ENCODE data around the gene GON4L.
"Not testable (repeated sequence)": the region's sequence is repeated elsewhere in the genome, so short reads cannot be mapped to it uniquely, and the experiment has no call there.

Gene GON4L

DNA sequence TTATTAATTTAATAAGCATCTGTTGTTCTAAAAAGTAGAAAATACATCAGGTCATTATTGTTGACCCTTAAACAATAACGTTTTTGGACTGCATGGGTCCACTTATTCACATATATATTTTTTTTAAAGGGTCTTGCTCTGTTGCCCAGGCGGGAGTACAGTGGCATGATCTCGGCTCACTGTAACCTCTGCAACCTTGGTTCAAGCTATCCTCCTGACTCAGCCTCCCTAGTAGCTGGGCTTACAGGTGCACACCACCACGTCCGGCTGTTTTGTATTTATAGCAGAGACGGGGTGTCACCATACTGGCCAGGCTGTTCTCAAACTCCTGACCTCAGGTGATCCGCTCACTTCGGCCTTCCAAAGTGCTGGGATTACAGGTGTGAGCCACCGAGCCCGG is 115.1 kb downstream of the GON4L start:
- DNase-seq: no peak

DNA sequence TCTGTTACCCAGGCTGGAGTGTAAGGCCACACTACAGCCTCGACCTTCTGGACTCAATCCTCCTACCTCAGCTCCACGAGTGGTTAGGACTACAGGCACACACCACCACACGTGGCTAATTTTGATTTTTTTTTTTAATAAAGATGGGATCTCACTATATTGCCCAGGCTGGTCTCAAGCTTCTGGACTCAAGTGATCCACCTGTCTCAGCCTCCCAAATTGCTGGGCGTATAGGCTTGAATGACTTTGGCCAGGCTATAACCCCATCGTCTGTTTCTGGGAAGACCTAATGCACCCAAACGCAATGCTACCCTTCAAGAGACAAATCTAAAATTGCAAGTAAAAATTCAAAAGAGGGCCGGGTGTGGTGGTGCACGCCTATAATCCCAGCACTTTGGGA is 116.0 kb downstream of the GON4L start:
- no peak for DNase-seq

DNA sequence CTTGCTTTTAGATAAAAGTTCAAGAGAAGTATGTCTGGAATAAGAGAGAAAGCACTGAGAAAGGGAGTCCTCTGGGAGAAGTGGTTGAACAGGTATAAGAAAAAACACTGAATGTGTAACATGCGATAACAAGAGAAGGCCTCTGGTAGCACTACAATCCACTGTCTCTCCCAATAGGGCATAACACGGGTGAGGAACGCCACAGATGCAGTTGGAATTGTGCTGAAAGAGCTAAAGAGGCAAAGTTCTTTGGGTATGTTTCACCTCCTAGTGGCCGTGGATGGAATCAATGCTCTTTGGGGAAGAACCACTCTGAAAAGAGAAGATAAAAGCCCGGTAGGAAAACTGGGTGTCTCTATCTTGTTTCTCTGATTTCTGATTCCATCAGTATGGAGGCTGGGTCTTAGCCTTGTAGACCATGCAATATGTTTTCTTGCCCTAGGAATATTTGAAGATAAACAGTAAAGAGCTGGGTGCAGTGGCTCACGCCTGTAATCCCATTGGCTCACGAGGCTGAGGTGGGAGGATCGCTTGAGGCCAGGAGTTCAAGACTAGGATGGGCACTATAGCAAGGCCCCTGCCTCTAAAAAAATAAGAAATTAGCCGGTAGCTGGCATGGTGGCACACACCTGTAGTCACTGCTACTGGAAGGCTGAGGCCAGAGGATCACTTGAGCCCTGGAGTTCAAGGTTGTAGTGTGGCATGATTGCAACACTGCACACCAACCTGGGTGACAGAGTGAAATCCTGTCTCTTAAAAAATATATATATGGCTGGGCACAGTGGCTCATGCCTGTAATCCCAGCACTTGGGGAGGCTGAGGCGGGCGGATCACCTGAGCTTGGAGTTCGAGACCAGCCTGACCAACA is 127.7 kb downstream of the GON4L start:
- DNase-seq: peak; percentile 52

DNA sequence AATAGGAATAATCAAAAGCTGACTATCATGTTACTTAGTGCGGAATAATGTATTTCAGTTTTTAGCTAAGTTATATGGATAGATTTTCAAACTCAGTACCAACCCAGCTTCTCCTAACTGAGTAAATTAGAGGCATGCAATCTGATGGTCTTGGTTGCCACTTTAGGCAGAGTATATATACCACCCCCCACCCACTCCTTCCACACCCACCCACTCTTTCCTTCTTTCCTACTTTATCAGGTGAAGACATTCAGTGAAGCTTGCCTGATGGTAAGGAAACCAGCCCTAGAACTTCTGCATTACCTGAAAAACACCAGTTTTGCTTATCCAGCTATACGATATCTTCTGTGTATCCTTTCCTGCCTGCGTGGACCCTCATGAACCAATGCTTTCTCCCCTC is 131.9 kb downstream of the GON4L start:
- DNase-seq: no peak

GRCh38 chr1:155719703-155720102 is 137.3 kb downstream of the GON4L start:
- DNase-seq: no peak

GRCh38 chr1:155718524-155719115 is 138.4 kb downstream of the GON4L start:
- DNase-seq: not testable (repeated sequence)

DNA sequence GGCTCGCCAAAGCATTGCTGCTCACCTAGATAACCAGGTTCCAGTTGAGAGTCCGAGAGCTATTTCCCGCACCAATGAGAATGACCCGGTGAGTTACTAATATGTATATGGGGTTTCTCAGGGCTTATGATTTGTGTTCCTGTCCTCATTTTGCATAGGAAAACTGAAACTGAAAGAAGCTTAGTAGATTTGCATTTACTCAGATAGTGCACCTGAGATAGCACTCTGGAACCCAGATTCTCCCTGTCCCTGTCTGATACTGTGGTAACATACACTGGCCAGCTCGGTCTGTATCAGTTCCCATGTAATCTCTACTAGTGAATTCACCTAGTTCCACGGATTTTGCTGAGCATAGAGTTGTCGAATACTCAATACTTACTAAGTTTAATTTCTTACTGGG is 140.0 kb downstream of the GON4L start:
- no peak for DNase-seq

GRCh38 chr1:155715777-155716176 is 141.2 kb downstream of the GON4L start:
- DNase-seq: no peak

DNA sequence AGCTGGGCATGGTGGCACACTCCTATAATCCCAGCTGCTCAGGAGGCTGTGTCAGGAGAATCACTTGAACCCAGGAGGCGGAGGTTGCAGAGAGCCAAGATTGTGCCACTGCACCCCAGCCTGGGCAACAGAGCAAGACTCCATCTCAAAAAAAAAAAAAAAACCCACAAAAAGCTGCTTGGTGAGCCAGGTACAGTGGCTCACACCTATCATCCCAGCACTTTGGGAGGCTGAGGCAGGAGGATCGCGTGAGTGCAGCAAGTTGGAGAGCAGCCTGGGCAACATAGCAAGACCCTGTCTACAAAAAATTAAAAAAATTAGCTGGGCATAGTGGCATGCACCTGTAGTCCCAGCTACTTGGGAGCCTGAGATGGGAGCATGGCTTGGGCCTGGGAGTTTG is 142.0 kb downstream of the GON4L start:
- DNase-seq: not testable (repeated sequence)

DNA sequence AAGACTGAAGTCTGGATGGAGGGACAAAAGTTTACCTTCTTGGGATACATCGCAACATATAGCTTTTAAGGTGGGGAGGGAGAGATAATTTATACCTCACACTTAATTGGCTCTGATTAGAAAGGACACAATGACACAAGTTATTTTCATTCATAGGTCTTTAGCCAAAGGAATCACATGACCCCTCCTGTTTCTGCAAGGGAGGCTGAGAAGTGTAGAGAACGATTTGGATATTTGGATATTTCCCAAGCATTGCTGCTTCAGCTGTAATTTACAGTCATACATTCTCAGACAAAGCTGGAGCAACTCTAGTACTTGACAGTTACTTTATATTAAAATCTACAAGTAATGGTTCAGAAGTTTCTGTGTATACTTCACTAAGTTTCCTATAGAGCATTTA is 143.9 kb downstream of the GON4L start:
- no peak for DNase-seq

GRCh38 chr1:155712636-155713035 is 144.4 kb downstream of the GON4L start:
- not testable (repeated sequence) for DNase-seq

- not testable (repeated sequence) for DNase-seq
Measured at GRCh38 chr1:155711457-155711856, 145.6 kb downstream of the GON4L start.

DNA sequence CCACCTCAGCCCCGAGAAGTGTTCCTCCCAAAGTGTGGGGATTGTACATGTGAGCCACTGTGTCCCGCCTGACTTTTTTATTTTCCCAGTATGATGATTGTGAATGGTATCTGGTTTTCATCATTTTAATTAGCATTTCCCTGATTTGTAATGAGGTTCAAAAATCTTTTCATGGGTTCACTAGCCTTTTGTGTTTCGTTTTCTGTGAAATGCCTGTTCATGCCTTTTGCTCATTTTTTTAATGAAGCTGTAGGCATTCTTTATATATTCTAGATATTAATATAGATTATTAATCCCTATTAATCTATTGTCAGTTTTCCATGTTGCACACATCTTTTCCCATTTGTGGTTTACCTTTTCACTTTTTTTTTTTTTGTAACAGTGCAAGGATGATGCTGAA is 147.6 kb downstream of the GON4L start:
- DNase-seq: no peak

DNA sequence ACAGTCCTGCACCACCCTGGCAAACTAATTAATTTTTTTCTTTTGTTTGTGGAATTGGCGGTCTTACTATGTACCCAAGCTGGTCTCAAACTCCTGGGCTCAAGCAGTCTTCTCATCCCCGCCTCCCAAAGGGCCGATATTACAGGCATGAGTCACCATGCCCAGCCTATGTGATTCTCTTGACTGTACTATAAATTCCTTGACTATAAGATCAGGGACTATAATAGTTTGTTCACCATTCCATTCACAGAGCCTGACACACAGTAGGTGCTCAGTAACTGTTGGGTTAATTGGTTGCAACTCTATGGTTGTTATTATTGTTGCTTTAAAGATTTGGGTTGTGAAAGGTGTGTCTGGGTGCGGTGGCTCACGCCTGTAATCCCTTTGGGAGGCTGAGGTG is 150.9 kb downstream of the GON4L start:
- peak; percentile 68 for DNase-seq

DNA sequence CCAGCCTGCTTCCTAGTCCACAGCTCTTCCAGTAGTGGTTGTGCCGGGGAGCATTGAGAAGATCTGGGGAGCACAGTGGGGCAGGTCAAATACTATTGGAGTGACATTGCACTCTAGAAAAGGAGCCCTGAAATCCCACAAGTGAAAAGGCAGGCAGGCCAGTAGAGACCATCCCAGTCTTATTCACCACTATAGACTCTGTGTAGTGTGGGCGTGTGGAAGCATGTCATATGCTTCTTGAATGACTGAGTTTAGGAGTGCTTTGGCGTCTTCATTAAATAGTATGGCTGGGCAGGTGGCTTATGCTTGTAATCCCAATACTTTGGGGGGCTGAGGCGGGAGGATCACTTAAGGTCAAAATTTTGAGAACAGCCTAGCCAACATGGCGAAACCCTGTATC is 152.6 kb downstream of the GON4L start:
- not testable (repeated sequence) for DNase-seq

GRCh38 chr1:155703216-155703615 is 153.8 kb downstream of the GON4L start:
- DNase-seq: no peak

- DNase-seq: not testable (repeated sequence)
Measured at GRCh38 chr1:155701675-155702074, 155.3 kb downstream of the GON4L start.

Measured in HCEC 1CT (cell line).